GM18870 (cell line): ENCODE data around the gene FDPS.
"Not testable (repeated sequence)": the region's sequence is repeated elsewhere in the genome, so short reads cannot be mapped to it uniquely, and the experiment has no call there.

ENCODE experiments used
- ATAC-seq: cut with Tn5 transposase; IDR thresholded peaks from one replicate; pipeline ENCODE4 v1.9.1; 2021; ENCODE audit warnings: moderate library complexity; ENCODE audit not compliant: unreplicated experiment

Gene FDPS

DNA sequence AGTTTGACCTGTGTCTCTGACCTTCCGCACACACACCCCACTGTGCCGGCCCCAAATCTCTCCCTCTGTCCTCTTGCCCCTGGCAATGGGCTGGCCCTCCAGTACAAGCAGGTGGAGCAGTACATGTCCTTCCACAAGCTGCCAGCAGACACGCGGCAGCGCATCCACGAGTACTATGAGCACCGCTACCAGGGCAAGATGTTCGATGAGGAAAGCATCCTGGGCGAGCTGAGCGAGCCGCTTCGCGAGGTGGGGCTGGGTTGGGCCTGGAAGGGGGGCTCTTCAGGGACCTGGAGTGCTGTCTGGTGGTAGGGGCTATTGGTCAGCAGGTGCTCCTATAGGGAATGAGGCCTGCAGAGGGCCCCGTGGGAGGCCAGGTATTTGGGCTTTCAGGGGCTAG, 23.6 kb upstream of the FDPS start:
- ATAC-seq = no peak

- ATAC-seq = no peak
Observed at GRCh38 chr1:155285631-155286044, 23.0 kb upstream of the FDPS start.

DNA sequence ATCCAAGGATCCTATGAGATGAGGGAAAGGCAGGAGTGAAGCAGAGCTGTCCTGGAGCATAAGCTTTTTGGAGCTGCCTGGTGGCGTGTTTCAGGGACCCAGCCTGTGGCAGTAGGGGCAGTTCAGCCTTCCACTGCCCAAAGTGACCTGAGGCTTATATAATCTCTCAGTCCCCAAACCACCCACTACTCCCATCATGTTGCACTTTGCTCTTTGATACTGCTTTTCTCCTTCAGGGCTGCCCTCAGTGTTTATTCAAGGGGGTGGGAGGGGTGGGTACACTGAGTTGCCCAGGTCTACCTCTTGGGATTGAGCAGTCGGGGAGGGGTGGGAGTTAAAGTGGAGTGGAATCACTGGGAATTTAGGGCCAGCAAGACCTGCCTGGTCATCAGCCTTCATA, 22.1 kb upstream of the FDPS start:
- ATAC-seq = no peak

GRCh38 chr1:155287987-155288543, 20.6 kb upstream of the FDPS start:
- no peak for ATAC-seq

- not testable (repeated sequence) for ATAC-seq
Observed at GRCh38 chr1:155291006-155291405, 17.7 kb upstream of the FDPS start.

DNA sequence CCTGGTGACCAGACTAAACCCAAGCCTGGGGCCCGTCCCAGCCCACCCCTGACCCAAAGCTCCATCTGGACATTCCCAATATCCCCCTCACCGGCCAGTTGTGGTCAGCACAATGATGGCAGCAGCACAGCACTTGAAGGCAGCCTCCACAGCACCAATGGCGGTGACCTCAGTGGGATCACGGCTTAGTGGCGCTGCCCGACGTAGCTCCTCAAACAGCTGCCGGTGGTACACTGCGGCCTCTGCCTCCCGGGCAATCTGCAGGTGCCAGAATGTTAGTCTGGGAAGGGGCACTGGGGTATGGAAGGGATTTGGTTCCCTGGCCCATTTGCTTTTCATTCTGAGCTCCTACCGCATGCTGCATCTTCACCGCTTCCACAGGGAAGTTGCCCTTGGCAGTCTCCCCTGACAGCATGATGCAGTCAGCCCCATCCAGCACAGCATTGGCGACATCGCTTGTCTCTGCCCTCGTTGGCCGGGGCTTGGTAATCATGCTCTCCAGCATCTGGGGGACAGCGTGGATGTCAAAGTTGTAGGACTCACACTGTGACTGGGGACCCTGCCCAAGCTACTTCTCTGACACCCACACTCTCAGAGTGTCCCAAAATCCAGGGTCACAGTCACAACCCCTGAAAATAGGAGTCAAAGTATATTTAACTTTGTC, 15.4 kb upstream of the FDPS start:
- ATAC-seq = no peak

DNA sequence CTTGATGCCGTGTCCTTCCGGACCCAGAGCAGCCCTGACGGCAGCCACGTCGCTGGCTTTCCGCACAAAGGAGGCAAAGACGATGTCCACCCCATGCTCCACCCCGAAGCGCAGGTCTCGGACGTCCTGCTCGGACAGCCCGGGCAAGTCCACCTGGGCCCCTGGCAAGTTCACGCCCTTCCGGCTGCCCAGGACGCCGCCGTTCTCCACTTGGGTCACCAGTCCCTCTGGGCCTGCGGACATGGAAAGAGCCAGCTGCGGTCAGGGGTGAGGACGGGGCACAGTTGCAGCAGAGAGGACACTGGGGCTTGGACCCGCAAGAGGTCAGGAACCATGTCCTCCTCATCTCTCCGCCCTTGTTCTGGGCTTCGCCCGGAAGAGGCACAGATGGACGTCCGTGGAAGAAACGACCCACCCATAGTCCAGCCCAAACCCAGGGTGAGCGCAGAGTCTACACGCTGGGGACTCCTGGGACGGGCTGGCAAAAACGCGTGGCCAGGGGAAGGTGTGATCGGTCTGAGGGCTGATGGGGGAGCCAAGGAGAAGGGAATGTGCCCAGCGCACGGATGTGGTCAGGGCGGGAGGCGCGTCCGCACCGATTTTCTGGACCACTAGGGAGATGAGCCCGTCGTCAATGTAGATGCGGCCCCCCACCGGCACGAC, 14.0 kb upstream of the FDPS start:
- no peak for ATAC-seq

- ATAC-seq = no peak
Observed at GRCh38 chr1:155295183-155295941, 13.3 kb upstream of the FDPS start.

GRCh38 chr1:155295942-155296267, 12.8 kb upstream of the FDPS start:
- ATAC-seq = no peak

- ATAC-seq = no peak
Observed at GRCh38 chr1:155296661-155297060, 12.0 kb upstream of the FDPS start.

- ATAC-seq = no peak
Observed at GRCh38 chr1:155297384-155297783, 11.3 kb upstream of the FDPS start.

GRCh38 chr1:155300024-155300423, 8.6 kb upstream of the FDPS start:
- ATAC-seq = no peak

- no peak for ATAC-seq
Observed at GRCh38 chr1:155300553-155301329, 7.9 kb upstream of the FDPS start.

DNA sequence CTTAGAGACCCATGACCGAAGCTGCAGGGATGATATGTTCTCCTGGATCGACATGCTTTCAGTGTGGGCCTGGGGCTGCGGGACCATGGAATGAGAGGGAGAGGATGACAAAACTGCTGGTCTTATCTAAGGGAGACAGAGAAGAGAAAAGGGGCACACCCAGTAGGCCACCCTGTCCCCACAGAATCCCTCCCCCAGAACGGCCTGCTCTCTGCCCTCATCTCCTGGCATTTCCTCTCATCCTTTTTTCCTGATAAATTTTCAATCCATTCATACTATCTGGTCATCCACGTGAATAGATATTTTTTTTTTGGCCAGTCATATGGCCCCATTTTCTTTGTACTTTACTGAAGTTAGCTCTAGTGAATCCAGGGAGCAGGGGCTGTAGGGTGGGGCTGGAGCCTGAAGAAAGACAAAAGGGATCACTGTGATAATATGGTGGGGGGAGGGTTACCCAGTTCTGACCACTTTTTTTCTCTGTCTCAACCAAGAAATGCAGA, 7.3 kb upstream of the FDPS start, which contains the start of gene PKLR:
Gene PKLR (minus strand): TSS at position 97 of the 500 bp plus-strand sequence. CDS start 43 bp downstream, at position 54.
- ATAC-seq = no peak

GRCh38 chr1:155304558-155305063, 4.1 kb upstream of the FDPS start:
- no peak for ATAC-seq

DNA sequence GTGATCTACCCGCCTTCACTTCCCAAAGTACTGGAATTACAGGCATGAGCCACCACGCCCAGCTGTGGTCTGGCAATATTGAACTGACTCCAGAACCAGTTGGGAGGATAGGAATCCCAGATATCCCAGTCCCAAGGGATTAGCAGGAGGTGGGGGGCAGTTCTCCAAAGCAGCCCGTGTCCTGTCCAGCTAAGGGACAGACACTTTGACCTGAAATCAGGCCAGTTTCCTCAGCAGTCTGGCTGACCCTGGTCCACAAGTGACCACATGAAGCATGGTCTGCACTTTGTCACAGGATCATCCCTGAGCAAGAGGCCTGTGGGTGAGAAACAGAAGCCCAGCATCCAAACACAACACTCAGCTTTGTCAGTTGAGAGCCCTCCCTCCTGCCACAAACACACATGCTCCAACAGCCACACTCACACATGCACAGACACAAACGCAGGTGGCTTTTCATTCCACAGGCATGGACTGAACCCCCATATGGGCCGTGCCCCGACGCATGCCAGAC, 2.7 kb upstream of the FDPS start:
- ATAC-seq = no peak

- no peak for ATAC-seq
Observed at GRCh38 chr1:155307247-155307740, 1.4 kb upstream of the FDPS start.

- ATAC-seq = no peak
Observed at GRCh38 chr1:155309423-155310021, 856 bp downstream of the FDPS start.

DNA sequence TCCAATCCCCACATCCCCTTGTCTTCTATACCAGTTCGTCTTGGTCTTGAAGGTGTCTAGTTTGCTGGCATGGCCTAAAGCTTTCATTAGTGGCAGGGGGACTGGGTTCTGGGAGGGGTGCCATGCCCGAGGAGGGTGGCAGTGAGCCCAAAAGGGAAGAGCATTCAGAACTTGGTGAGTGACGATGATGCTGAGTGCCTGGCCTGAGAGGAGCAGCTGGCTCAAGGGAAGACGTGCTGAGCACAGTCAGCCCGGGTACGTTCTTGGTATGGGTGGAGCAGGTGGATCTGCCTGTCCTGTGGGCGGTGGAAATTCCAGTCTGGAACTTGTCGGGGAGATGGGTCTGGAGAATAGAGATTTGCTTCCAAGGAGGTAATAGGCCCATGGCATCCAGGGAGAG, 4.6 kb downstream of the FDPS start:
- no peak for ATAC-seq

- ATAC-seq = no peak
Observed at GRCh38 chr1:155316922-155317321, 8.3 kb downstream of the FDPS start.
